ENCODE data around the gene ALOX15B. TPM values are rescaled to one million over a fixed set of nuclear protein-coding genes. Genes with fewer than 3 reads are reported as not detected.
"Not testable (repeated sequence)": the region's sequence is repeated elsewhere in the genome, so short reads cannot be mapped to it uniquely, and the experiment has no call there.

Gene ALOX15B
- polyA plus RNA-seq, 4 donors = 0.91 to 1.9 (median 1.3) TPM

DNA sequence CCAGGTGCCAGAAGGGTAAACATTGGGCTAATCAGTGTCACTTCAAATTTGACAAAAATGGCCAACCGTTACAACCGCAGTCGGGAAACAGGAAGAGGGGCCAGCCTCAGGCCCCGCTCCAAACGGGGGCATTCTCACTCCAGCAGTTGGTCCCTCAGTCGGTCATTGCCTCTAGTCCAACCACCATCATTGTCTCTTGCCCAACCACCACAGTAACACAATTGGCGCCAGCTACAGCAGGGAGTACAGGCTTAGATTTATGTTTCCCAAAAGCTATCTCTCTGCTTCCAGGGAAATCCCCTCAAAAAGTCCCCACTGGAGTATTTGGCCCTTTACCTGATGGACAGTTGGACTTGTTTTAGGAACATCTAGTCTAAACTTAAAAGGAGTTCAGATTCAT is 20.3 kb downstream of the ALOX15B start:
- no peak for DNase-seq (ENCODE audit: low read depth in 4 of 4, low spot score in 3 of 4)

DNA sequence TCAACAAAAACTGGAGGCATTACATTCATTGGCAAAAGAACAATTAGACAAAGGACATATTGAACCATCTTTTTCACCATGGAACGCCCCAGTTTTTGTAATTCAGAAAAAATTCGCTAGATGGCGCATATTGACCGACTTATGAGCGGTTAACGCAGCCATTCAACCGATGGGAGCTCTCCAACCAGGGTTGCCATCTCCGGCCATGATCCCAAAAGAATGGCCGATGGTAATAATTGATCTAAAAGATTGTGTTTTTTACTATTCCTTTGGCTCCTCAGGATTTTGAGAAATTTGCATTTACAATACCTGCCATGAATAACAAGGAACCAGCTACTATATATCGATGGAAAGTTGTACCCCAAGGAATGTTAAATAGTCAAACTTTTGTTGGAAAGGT is 21.4 kb downstream of the ALOX15B start:
- no peak for DNase-seq (ENCODE audit: low read depth in 4 of 4, low spot score in 3 of 4)

DNA sequence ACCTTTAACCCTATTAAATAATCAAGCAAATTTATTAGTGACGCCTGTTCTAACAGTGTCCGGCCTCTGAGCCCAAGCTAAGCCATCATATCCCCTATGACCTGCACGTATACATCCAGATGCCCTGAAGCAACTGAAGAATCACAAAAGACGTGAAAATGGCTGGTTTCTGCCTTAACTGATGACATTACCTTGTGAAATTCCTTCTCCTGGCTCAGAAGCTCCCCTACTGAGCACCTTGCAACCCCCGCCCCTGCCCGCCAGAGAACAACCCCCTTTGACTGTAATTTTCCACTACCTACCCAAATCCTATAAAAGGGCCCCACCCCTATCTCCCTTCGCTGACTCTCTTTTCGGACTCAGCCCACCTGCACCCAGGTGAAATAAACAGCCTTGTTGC is 23.0 kb downstream of the ALOX15B start:
- DNase-seq (ENCODE audit: low read depth in 4 of 4, low spot score in 3 of 4) = not testable (repeated sequence)

DNA sequence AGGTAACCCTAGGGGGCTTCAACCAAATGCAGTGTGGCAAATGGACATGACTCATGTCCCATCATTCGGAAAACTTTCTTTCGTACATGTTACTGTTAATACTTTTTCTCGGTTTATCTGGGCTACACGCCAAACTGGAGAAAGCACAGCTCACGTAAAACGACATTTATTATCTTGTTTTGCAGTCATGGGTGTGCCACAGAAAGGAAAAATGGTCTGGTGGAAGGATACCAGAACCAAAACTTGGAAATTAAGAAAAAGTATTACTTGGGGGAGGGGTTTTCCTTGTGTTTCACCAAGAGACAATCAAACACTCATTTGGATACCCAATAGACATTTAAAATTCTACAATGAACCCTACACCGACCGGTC is 23.6 kb downstream of the ALOX15B start:
- DNase-seq (ENCODE audit: low read depth in 4 of 4, low spot score in 3 of 4) = no peak

DNA sequence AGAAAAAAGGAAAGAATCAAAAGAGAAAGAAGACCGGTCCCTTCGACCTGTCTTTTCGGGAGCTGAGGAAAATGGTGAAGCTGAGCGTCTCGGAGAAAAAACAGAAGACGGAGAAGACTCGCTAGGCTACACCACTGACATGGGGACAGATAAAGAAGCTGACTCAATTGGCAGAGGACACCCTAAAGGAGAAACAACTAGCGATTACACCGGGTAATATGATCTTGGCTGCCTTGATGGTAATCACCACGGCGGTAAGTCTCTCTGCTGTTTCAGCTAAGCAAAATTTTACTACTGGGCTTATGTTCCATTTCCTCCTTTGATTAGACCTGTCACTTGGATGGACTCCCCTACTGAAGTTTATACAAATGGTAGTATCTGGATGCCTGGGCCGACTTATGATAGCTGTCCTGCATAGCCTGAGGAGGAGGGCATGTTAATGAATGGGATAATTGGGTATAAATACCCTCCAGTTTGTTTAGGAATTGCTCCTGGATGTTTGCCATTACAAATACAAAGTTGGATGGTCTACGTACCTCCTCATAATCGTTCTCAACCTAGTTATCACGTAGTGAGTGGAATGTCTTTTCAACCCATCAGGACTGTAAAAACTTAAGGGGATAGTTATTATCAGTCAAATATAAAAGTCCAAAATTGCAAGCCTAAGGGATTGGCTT is 24.1 kb downstream of the ALOX15B start:
- DNase-seq (ENCODE audit: low read depth in 4 of 4, low spot score in 3 of 4) = no peak

DNA sequence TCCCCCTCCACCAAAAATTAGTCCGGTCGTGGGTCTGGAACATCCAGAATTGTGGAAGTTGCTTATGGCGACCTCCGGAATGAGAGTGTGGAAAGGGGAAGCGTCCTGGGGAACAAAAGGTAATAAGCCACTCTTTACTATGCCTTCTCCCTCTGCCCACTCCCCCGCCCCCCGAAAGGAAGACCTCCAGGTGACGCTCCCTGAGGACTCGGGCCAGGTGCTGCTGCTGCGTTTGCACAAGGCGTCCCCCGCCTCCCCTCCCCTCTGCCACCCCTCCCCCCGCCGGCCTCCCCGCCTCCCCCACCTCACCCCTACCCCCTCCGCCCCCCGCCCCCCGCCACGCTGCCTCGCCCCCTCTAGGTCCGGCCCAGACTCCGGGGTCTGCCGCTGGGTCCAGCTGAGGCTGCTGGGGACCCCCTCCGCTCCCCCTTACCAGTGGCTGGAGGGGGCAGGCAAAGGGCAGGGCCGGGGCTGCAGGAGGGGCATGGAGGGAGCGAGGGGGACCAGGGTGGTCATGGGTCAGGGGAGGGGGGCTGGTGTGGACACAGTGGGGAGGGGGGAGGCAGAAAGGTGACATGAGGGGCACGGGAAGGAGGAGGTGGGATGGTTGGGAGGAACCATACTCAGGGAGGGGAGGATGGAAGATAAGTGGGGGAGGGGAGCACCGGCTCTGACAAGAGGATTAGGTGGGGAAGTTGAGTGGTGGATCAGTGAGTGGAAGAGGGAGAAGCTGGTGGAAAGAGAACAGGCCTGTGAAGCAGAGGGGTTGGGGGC is 25.1 kb downstream of the ALOX15B start:
- DNase-seq (ENCODE audit: low read depth in 4 of 4, low spot score in 3 of 4) = no peak

DNA sequence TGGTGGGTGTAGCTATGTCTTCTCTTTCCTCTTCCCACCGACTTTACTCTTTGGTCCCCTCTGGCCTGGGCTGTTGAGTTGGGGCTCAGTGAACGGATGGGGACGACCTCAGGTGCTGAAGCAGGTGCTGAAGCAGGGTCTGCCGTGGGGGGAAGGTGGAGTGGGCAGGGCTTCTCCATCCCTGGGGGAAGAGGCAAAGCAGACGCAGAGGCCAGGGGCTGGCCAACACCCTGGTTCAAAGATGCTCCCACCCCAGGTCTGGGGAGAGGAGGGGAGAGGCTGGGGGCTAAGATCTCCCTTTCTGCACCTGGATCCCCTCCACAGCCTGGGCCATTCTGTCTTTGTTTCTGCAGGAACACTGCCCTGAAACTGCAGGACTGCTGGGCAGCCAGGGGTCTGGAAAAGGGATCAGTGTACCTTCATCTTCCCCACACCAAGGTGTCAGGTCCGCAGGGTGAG is 25.7 kb downstream of the ALOX15B start:
- no peak for DNase-seq (ENCODE audit: low read depth in 4 of 4, low spot score in 3 of 4)

DNA sequence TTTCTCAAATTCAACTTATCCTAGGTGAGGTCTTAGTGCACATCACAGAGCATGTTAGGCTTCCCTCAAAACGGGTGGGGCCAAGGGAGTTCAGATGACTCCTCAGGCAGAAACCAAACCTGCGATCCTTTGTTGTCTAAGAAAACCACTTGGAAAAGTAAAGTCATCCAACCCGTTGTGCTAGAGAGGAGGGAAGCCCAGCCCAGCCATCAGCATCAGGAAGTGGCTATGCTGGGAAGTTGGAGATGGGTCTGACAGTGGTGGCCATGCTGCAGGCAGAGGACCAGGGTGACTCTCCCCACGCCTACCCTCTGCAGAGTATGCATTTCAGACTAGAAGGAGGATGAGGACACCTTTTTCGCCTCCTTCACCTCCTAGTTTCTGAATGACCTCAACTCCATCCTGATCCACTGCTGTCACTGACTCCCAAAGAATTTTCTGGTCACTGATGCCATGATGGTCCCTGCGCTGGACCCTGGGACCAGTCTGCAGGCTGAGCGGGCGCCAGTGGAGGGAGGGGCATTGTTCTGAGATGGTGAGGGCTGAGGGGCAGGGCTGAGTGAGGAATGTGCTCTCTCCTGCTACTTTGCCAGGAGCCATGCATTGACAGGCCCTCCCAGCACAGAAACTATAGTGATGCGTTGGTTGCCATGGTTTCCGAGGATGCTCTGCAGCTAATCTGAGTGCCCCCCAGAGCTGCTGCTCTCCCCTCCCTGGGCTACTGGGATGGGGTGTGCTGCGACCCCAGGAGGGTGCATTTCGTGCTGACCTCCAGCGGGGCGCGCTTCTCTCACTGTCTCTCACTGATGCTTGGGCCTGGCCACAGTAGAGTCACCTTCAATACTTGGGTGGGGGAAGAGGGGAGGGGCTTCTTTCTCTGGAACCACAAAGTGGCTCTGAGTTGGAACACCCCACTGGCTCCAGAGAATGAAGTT is 28.2 kb downstream of the ALOX15B start:
- no peak for DNase-seq (ENCODE audit: low read depth in 4 of 4, low spot score in 3 of 4)

DNA sequence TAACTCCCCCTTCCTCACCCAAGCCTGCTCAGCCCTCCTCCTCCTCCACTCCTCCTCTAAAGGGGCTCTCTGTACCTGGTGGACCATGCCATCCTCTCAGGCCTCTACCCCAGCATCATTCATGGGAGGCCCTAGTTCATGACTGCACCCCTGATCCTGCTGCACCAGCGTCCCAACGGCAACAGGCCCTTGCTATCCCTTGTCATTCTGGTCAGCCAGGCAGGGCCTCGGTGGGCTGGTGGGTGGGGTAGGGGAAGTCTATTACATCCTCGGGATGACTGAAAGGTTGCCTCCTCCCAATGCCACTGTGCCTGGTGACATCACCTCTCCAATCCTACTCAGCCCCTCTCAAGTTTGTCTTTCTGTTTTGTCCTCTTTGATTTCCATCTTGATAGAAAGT is 28.9 kb downstream of the ALOX15B start:
- DNase-seq (ENCODE audit: low read depth in 4 of 4, low spot score in 3 of 4) = no peak

DNA sequence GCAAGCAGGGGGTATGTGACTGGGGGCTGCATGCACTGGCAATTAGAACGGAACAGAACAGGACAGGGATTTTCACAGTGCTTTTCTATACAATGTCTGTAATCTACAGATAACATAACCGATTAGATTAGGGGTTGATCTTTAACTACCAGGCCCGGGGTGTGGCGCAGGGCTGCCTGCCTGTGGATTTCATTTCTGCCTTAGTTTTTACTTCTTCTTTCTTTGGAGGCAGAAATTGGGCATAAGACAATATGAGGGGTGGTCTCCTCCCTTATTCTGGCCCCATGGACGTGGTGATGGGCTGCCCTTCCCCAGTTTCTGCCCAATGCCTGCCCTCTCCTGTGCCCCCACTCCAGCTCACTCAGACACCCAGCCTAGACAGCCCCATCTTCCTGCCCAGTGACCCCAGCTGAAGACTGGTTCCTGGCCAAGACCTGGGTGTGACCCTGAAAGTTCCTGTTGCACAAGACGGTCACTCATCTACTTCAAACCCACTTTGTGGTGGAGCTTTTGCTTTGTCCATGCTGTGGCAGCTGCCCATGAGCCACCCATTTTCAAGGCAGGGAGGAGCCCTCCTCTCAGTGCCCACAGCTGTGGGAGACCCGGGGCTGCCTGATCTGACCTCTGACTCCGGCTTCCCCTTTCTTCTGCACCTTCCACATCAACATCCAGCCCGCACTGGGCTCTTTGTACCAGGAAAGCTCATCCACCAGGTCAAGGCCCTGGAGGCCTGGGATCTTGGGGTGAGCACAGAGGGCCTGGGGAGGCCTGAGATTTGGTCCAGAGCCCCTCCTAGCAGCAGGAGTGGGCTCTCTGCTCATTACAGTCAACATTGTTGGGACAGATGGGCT is 30.1 kb downstream of the ALOX15B start:
- no peak for DNase-seq (ENCODE audit: low read depth in 4 of 4, low spot score in 3 of 4)

DNA sequence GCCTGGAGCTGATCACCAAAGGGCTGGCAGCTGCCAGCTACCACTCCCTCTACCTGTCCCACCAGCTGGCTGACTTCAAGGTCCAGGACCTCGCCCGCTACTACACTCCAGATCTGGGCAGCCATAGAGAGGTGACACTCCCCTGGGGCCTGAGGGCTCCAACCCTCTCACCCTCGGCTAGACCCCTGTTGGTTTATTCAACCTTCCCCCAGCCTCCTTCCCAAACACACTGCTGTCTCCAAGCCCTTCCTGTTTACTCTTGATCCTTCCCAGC is 30.7 kb downstream of the ALOX15B start:
- DNase-seq (ENCODE audit: low read depth in 4 of 4, low spot score in 3 of 4) = no peak

DNA sequence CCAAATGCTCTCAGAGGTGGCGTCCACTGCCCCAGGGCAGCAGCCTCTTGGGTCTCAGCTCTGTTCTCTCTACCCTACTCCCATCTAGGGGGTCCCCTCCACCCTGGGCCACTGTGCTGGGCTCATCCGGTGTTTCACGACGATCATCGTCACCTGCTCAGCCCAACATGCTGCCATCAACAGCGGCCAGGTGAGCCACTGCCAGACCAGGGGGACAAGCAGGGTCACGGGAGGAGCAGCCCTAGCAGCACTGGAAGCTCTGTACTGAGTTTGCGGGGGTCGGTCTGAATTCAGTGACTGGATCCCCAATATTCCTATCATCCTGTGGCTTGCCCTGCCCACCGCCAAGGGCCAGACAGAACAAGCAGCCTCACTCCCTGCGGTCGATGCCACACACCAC is 32.6 kb downstream of the ALOX15B start:
- no peak for DNase-seq (ENCODE audit: low read depth in 4 of 4, low spot score in 3 of 4)

DNA sequence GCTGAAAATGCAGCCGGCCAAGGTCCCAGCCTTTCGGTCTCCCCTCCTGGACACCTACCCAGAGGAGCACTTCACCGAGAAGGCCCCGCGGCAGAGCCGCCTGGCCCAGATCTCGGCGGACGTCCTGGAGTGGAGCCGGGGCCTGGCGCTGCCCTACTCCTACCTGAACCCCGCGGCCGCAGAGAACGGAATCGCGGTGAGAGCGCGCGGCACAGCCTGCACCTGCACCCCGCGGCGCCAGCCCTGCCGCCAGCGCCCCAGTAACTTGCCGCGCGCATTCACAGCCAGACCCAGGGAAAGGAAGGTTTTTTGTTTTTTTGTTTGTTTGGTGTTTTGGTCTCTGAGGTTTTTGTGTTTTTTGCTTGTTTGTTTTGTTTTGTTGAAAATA is 33.5 kb downstream of the ALOX15B start:
- DNase-seq (ENCODE audit: low read depth in 4 of 4, low spot score in 3 of 4) = no peak

DNA sequence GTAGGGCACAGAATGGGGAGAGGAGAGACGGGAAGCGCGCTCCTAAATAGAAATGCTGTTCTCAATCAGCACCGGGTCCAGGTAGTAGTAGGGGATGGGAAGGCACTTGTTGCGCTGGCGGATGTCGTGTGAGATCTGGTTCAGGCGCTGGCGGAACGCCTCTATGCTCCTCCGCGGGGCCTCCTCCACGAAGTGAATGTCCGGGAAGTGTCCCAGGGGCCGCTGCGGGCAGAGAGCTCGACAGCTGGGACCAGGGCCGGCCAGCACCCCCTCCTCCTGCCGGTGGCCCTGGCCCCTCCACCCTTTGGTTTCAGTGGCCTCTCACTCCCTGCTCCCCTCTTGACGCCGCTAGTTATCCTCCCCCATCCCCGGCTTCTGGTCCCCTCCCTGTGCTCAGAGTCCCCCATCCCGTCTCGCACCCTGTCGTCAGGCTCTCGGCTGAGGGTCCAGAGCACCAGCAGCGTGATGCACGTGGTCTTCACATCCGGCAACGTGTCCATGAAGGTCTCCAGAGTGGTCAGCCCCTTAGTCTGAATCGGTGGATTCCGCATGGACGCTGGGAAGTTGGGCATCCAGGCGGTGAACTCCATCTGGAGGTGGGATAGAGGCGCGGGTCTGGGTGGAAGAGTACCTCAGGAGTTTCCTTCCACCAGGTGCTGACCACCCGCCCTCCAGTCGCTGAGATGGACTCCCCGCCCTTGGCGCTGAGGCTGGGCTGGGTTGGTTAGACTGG is 34.0 kb downstream of the ALOX15B start:
- no peak for DNase-seq (ENCODE audit: low read depth in 4 of 4, low spot score in 3 of 4)

DNA sequence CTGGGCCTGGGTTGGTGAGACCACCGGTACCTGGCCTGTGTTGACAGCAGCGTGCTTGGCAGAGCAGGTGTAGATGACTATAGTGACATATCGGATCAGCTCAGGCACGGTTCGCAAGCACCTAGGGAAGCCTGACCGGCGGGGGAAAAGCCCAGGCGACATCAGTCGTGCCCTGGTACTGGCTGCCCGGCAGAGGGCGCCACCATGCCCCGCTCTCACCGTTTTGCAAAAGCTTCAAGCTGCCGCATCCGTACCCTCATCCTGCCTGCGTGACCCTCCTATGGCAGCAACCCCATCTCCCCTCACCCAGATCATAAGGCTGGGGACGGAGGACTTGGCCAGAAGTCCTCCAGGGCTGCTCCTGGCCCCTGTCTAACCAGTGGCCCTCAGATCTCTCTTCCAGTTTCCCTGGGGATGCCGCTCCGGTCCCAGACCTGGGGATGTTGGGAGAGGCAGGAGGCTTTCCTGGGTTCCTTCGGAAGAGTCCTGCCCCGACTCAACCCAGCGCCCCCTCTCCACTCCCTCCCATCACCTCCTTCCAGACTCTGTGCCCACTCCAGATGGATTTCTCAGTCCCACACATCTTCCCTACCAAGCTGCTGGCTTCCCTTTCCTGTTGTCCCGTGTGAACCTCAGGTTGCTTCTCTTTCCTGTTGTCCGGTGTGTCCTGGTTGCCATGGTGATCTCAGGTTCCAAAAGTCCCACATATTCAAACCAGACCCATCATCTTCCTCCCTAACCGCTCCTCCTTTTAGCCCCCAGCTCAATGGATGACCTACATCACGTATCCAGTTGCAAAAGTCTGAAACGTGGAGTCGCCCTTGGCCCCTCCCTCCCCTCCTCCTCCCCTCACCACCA is 35.0 kb downstream of the ALOX15B start:
- DNase-seq (ENCODE audit: low read depth in 4 of 4, low spot score in 3 of 4) = no peak

DNA sequence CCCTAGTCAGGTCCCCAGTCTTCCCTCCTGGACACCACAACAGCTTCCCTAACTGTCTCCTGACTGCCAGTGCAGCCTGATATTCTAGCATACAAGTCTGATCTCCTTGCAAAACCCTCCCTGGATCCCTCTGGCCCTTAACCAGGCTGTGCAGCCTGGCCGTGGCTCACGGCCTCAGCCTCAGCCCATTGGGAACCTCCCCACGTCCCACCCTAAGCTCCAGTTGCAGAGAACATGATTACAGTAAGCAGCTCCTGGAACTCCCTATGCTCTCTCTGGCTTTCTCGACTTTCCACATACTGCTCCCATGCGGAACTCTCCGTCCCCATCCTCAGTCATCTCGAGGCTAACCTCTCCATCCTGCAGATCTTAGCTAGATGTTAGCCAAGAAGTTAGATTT is 35.7 kb downstream of the ALOX15B start:
- no peak for DNase-seq (ENCODE audit: low read depth in 4 of 4, low spot score in 3 of 4)

DNA sequence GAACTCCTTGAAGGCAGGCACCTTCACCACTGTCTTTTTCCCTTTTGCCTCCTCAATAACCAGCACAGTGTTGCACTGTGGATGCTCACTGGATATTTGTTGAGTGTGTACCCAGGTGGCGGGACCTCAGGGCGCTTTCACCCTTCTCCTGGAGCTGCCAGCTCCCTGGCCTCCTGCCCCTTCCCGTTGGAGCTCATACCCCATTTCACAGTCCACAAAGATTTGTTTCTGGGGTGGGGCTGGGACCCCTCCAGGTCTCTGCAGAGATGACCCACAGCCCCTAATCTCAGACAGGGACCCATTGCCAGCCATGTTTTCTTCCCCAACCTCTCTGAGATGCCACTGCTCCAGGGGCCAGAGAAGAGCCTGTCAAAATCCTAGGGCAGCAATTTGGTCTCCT is 36.2 kb downstream of the ALOX15B start:
- DNase-seq (ENCODE audit: low read depth in 4 of 4, low spot score in 3 of 4) = no peak

DNA sequence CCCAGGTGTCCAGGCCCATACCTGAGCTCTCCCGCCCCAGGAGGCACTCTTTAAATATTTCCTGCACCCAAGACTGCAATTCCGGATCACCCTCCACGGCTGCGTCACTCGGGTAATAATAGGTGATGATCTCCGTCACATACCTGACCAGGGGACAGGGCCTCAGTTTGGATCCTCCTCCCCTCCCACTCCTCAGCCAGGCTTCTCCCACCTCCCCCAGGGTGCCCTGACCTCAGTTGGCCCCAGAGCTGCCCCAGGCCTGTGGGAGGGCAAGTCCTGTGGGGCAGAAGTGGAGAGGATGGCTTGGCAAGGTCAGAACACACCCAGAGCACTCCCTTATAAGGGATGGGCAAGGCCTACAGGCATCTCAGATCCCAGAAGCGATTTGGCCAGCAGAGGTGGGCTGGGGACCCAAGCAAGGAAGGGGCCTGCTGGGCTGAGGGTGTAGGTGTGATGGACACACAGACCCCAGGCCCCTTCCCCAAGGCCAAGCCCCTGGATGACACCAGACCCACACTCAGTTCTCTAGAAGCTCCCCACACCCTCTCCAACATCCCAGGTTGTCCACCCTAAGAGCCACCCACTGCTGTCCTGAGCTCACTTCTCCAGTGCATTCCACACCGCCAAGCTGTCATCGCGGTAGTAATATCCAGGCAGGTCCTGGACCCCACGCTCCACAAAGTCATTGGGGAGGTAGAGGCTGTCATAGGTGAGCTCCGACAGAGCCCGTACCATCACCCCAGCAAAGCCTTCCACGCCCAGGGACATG is 36.9 kb downstream of the ALOX15B start:
- DNase-seq (ENCODE audit: low read depth in 4 of 4, low spot score in 3 of 4) = no peak

Data from right renal pelvis (tissue), 4 donors.